IPS DF 6.9 (cell line): ENCODE measurements around the gene UBAC1.
A peak's percentile ranks its signal among the peaks of the same experiment; 100 is the strongest.

ENCODE experiments used
- DNase-seq: peaks from one replicate; pipeline ENCODE4 v3.0.0-alpha.2; 2013; ENCODE audit warnings: low read depth, low spot score
- H3K27ac ChIP-seq: one replicate; pipeline ENCODE4 v1.5.1; 2013; ENCODE audit warnings: low read length, control low read depth
- H3K27me3 ChIP-seq: 2 replicates; pipeline ENCODE4 v1.6.1; 2013; ENCODE audit warnings: mild to moderate bottlenecking, low read length; ENCODE audit not compliant: control insufficient read depth, insufficient read depth
- H3K36me3 ChIP-seq: 2 replicates; pipeline ENCODE4 v1.6.1; 2013; ENCODE audit warnings: low read length; ENCODE audit not compliant: control insufficient read depth, insufficient read depth
- H3K4me1 ChIP-seq: 2 replicates; pipeline ENCODE4 v1.6.1; 2013; ENCODE audit warnings: low read length; ENCODE audit not compliant: control insufficient read depth, insufficient read depth
- H3K4me3 ChIP-seq: 2 replicates; pipeline ENCODE4 v1.5.1; 2013; ENCODE audit warnings: mild to moderate bottlenecking, low read length
- H3K9me3 ChIP-seq: 2 replicates; pipeline ENCODE4 v1.6.1; 2013; ENCODE audit warnings: low read length, inconsistent platforms; ENCODE audit not compliant: control insufficient read depth, insufficient read depth
- WGBS: extraction: QIAGEN DNeasy Blood & Tissue Kit; methylation state at CpG from one replicate; pipeline ENCODE4 v1.1.7; 2013; ENCODE audit warnings: mixed read lengths, missing lambda C conversion rate; ENCODE audit not compliant: insufficient read length, insufficient coverage; 5-methylcytosine and 5-hydroxymethylcytosine counted together

UBAC1 gene

DNA sequence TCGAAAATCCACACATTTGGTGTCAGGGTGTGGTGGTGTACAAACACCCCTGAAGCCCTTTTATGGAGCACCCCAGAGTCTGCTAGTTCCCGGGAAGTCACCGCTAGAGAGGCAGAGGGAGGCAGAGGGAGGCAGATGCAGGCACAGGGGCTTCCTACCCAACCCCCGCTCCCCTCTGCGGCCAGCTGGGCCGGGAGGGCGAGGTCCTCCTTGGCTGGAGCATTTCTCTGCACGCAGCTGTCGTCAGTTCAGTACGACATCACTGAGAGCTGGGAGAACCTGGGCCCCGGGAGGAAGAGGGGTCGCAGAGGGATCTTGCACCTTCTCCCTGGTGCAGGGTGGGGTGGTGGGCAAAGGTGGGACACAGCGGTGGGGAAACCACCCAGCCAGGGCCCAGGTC, 15.8 kb upstream of the UBAC1 start:
- Histone ChIP-seq H3K4me1 (peaks cover 3% of the 10 kb centered on the region; the same call in 1 of the 2 replicates), H3K36me3 (no peaks in the 10 kb centered on the region), H3K27ac (no peak overlapping the region), H3K9me3 (no peaks in the 10 kb centered on the region), H3K4me3 (no peak overlapping the region), H3K27me3 (no peaks in the 10 kb centered on the region)
- no peak for DNase-seq
- no CpG with 5 or more reads among the region's 13 CpGs for WGBS

DNA sequence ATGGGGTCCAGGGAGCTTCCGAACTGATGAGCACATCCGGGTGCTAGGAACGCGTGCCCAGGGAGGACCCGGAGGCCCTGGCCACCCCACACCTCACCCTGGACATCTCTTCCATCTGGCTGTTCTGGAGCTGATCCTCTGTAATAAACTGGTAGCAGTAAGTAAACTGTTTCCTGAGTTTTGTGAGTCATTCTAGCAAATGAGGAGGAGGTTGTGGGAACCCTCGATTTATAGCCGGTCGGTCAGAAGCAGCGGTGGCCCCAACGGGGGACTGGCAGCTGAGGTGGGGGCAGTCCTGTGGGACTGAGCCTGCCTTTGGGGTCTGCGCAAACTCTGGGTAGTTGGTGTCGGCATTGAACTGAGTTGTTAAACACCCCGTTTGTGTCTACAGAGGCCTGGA, 15.4 kb upstream of the UBAC1 start:
- WGBS, result no CpG with 5 or more reads among the region's 13 CpGs
- H3K27me3 ChIP-seq, result no peaks in the 10 kb centered on the region
- H3K4me1 ChIP-seq, result peaks cover 3% of the 10 kb centered on the region; the same call in 1 of the 2 replicates

DNA sequence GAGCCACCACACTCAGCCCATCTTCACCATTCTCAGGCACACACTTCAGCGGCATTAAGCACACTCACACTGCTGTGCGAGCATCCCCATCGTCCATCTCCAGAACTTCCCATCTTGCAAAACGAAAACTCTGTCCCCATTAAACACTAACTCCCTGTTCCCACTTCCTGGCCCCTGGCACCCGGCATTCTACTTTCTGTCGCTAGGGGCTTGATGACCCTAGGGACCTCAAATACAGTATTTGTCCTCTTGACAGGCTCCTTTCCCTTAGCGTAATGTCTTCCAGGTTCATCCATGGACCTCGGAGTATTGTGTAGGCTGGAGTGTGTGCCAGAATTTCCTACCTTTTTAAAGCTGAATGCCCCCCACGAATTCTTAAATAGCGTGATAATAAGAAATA, 14.7 kb upstream of the UBAC1 start:
- Histone ChIP-seq H3K27me3 (no peaks in the 10 kb centered on the region), H3K9me3 (no peaks in the 10 kb centered on the region), H3K4me1 (peaks cover 3% of the 10 kb centered on the region; the same call in 1 of the 2 replicates), H3K4me3 (no peak overlapping the region), H3K27ac (no peak overlapping the region), H3K36me3 (no peaks in the 10 kb centered on the region)
- no peak for DNase-seq
- WGBS, result no CpG with 5 or more reads among the region's 10 CpGs

More for the DNA sequence above, 15.4 kb upstream of the UBAC1 start:
- H3K9me3 ChIP-seq, result no peaks in the 10 kb centered on the region
- H3K27ac ChIP-seq, result no peak overlapping the region
- DNase-seq, result no peak
- no peak overlapping the region for H3K4me3 ChIP-seq
- no peaks in the 10 kb centered on the region for H3K36me3 ChIP-seq

- Histone ChIP-seq H3K9me3 (no peaks in the 10 kb centered on the region), H3K4me1 (peaks cover 3% of the 10 kb centered on the region; the same call in 1 of the 2 replicates), H3K36me3 (no peaks in the 10 kb centered on the region), H3K27ac (no peak overlapping the region), H3K27me3 (no peaks in the 10 kb centered on the region), H3K4me3 (no peak overlapping the region)
- no CpG with 5 or more reads among the region's 10 CpGs for WGBS
- no peak for DNase-seq
Measured at GRCh38 chr9:135974220-135974573, 13.0 kb upstream of the UBAC1 start.

- Histone ChIP-seq H3K9me3 (no peaks in the 10 kb centered on the region), H3K36me3 (no peaks in the 10 kb centered on the region), H3K4me1 (peaks cover 5% of the 10 kb centered on the region; the same call in 1 of the 2 replicates), H3K4me3 (no peak overlapping the region), H3K27ac (no peak overlapping the region), H3K27me3 (no peaks in the 10 kb centered on the region)
- WGBS, result no CpG with 5 or more reads among the region's 23 CpGs
- no peak for DNase-seq
Measured at GRCh38 chr9:135973277-135974219, 12.4 kb upstream of the UBAC1 start.

DNA sequence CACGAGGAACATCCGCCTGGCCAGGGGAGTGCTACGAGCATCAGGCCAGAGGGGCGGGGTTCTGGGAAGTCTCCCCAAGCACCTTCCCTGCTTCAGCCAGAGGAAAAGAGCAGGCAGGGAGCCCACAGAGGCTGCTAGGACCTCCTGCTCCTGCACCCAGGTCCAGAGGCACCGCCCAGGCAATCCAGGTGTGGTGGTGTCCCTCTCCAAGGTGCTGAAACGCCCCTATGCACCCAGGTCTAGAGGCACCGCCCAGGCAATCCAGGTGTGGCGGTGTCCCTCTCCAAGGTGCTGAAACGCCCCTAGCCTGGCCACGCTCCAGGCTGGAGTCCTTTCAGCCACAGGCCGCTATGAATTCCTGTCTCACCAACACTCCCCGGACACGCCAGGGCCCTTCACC, 10.7 kb upstream of the UBAC1 start:
- Histone ChIP-seq H3K27me3 (no peaks in the 10 kb centered on the region), H3K36me3 (no peaks in the 10 kb centered on the region), H3K9me3 (no peaks in the 10 kb centered on the region), H3K4me1 (peaks cover 6% of the 10 kb centered on the region), H3K27ac (no peak overlapping the region), H3K4me3 (no peak overlapping the region)
- peak; percentile 92 for DNase-seq
- no CpG with 5 or more reads among the region's 13 CpGs for WGBS

GRCh38 chr9:135971111-135971766, 10.1 kb upstream of the UBAC1 start:
- H3K9me3 ChIP-seq, result no peaks in the 10 kb centered on the region
- WGBS, result no CpG with 5 or more reads among the region's 18 CpGs
- DNase-seq, result no peak
- no peak overlapping the region for H3K4me3 ChIP-seq
- H3K27ac ChIP-seq, result no peak overlapping the region
- H3K27me3 ChIP-seq, result no peaks in the 10 kb centered on the region
- no peaks in the 10 kb centered on the region for H3K36me3 ChIP-seq
- H3K4me1 ChIP-seq, result peaks cover 6% of the 10 kb centered on the region; the same call in 1 of the 2 replicates

DNA sequence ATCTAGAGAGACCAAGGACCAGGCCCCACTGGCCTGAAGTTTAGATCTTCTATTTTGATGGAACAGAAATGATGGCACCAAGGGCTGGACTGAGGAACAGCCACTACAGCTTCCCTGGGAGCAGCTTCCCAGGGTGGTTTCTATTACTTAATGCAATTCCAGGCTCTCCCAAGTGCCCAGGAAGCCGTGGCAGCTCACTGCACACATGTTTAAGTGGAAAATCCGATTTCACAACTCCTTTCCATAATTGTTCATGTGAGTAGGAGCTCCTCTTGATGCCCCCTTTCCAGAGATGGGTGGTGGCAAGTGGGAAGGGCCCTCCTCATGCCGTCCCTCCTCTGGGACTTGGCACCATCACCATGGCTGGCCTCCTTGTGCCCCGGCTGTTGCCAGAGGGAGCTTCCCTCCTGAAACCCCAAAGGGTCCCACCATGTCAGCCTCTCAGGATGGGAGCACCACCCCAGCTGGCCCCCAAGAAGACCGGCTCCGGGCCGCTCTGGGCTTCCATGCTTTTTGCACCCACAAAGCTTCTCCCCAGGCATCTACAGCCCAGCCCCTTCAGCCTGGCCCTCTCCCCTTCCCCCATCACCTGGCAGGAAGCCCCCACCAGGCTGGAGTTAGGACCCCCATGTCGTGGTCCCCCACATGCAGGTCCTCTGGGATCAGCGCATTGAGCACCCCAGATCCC, 9.1 kb upstream of the UBAC1 start:
- H3K4me3 ChIP-seq, result no peak overlapping the region
- no peaks in the 10 kb centered on the region for H3K9me3 ChIP-seq
- peaks cover 6% of the 10 kb centered on the region; the same call in 1 of the 2 replicates for H3K4me1 ChIP-seq
- H3K27ac ChIP-seq, result no peak overlapping the region
- WGBS, result no CpG with 5 or more reads among the region's 9 CpGs
- H3K27me3 ChIP-seq, result no peaks in the 10 kb centered on the region
- H3K36me3 ChIP-seq, result no peaks in the 10 kb centered on the region
- DNase-seq, result no peak

GRCh38 chr9:135969064-135969683, 8.0 kb upstream of the UBAC1 start:
- no CpG with 5 or more reads among the region's 12 CpGs for WGBS
- Histone ChIP-seq H3K4me1 (peaks cover 6% of the 10 kb centered on the region; the same call in 1 of the 2 replicates), H3K9me3 (no peaks in the 10 kb centered on the region), H3K27ac (no peak overlapping the region), H3K27me3 (no peaks in the 10 kb centered on the region), H3K36me3 (no peaks in the 10 kb centered on the region), H3K4me3 (no peak overlapping the region)
- DNase-seq, result no peak

DNA sequence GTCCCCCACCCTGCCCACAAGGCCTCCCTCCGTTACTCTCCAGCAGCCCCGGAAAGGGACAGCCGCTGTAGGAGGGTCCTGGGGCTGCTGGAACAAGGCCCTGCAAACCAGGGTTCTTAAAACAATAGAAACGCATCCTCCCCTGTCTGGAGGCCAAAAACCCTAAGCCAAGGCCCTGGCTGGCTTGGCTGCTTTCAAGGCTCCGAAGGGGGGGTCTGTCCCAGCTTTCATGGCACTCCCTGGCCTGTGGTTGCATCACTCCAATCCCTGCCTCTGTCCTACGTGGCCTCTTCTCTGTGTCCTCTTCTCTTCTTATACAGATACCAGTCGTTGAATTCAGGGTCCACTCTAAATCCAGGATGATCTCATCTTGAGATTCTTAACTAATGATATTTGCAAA, 7.4 kb upstream of the UBAC1 start:
- peaks cover 6% of the 10 kb centered on the region; the same call in 1 of the 2 replicates for H3K4me1 ChIP-seq
- WGBS, result no CpG with 5 or more reads among the region's 7 CpGs
- no peak overlapping the region for H3K4me3 ChIP-seq
- no peaks in the 10 kb centered on the region for H3K36me3 ChIP-seq
- no peak for DNase-seq
- H3K27me3 ChIP-seq, result no peaks in the 10 kb centered on the region
- no peak overlapping the region for H3K27ac ChIP-seq
- H3K9me3 ChIP-seq, result no peaks in the 10 kb centered on the region
